Transverse colon (tissue), 4 donors: Measurements from ENCODE around the gene MRPS9. TPM values are rescaled to one million over a fixed set of nuclear protein-coding genes. Genes with fewer than 3 reads are reported as not detected.

ENCODE experiments used
- DNase-seq: peaks from one replicate; pipeline ENCODE4 v3.0.0-alpha.2; 2019
- H3K27ac ChIP-seq, 4 donors: fragments of 200-600 bp; sonication (generic); 2 replicates each; pipeline ENCODE4 v1.5.1; 2016 to 2018; ENCODE audit warnings: inconsistent platforms in 4 of 4
- H3K27me3 ChIP-seq: fragments of 200-600 bp; sonication (generic); 2 replicates; pipeline ENCODE4 v1.5.1; 2017; ENCODE audit warnings: inconsistent platforms
- H3K36me3 ChIP-seq, 4 donors: fragments of 200-600 bp; sonication (generic); 2 replicates each; pipeline ENCODE4 v1.5.1; 2017 to 2019; ENCODE audit warnings: inconsistent platforms in 4 of 4
- H3K4me1 ChIP-seq, 4 donors: fragments of 200-600 bp; sonication (generic); 2 replicates each; pipeline ENCODE4 v1.5.1; 2017 to 2020; ENCODE audit warnings: inconsistent platforms in 4 of 4
- H3K4me3 ChIP-seq, 4 donors: fragments of 200-600 bp; sonication (generic); 1 replicate in 1 of 4; 2 replicates in 3 of 4; pipeline versions ENCODE4 v1.5.1 to v1.6.1; 2017 to 2019; ENCODE audit warnings: inconsistent platforms in 4 of 4
- H3K9me3 ChIP-seq, 2 donors: fragments of 200-600 bp; sonication (generic); 2 replicates each; pipeline ENCODE4 v1.5.1; 2017 to 2019; ENCODE audit warnings: inconsistent platforms in 2 of 2
- EP300 ChIP-seq: sonication (generic); formaldehyde crosslinking; IDR thresholded peaks from one replicate; pipeline ENCODE4 v1.6.1; 2017; ENCODE audit warnings: antibody characterized with exemption, low read depth
- POLR2A ChIP-seq: fragments of 450-650 bp; IDR thresholded peaks from one replicate; pipeline ENCODE4 v1.6.1; 2016; ENCODE audit warnings: antibody characterized with exemption, mild to moderate bottlenecking, moderate library complexity
- POLR2AphosphoS5 ChIP-seq, 3 donors: sonication (generic); formaldehyde crosslinking; IDR thresholded peaks; one replicate each; pipeline ENCODE4 v1.6.1; 2016; ENCODE audit warnings: antibody characterized with exemption in 3 of 3
- WGBS, 2 donors: methylation state at CpG; one replicate each; pipeline ENCODE4 v1.1.5; 2018; ENCODE audit warnings: low coverage in 1 of 2; 5-methylcytosine and 5-hydroxymethylcytosine counted together
- in situ Hi-C, 4 donors: fragments of 200-750 bp; cut with MboI; loops; one replicate each; pipeline versions ENCODE4 v1.15.0 to v1.15.1; 2017; ENCODE audit warnings: low sequenced_read_pairs in 3 of 4, low pct_ligation_motif_present in 1 of 4, low pct_unique_long_range_greater_than_20kb in 1 of 4
- intact Hi-C: fragments of 100-400 bp; cut with DNase I; formaldehyde crosslinking; loops from one replicate; pipeline ENCODE4 v1.15.1; 2023; ENCODE audit warnings: low total_unique reads
- total RNA-seq, 4 donors: library from RNA; depleted of rRNA; stranded (reverse); fragments of >200 nt; gene quantifications; one replicate each; pipeline ENCODE4 v1.1.0, GENCODE V29; 2016
- TF ChIP-seq, protein P1 (sequence below), 5 experiments: fragments of 200-600 bp in 3 of 5; fragments of 450-650 bp in 2 of 5; sonication (generic) in 3 of 5; IDR thresholded peaks; 1 replicate in 2 of 5; 2 replicates in 3 of 5; pipeline ENCODE4 v1.5.1; 2016 to 2017; ENCODE audit warnings: antibody characterized with exemption in 5 of 5, inconsistent platforms in 3 of 5, mild to moderate bottlenecking in 2 of 5, moderate library complexity in 1 of 5

MRPS9 gene
- total RNA-seq = 10 to 100 TPM; 12.9 to 27.8 (median 23.4) TPM

DNA sequence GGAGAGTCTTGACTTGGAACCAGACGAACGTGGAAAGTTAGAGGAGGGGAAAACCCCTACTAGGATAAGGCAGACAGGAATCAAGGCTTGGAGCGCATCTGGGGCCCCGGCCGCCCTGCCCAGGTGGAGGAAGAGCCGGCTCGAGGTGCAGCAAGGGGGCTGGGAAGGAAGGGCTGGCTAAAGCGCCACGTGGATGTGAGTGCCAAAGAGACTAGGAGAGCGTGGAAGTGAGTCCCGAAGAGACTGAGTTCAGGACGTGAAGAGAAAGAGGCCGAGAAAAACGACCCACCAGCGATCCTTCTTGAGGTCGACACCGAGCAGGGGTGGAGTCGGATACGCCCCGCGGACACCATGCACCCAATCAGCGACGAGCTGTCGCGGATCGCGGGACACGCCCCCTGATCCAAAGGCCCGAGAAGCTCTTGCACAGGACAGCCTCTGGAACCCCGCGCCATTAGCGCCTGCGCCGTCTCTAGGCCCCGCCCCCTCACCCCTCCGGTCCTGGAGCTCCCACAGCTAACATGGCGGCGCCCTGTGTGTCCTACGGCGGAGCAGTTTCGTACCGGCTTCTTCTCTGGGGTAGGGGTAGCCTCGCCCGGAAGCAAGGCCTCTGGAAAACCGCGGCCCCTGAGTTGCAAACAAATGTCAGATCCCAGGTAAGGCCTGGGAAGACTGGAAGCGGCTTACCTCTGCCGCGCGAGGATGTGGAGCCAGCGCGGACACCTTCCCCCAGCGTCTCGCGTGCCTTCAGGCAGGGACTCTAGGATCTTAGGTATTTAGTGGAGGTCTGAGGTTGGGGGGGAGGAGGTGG lies at the start of gene MRPS9:
MRPS9 (plus strand) TSS at position 498 of the 811 bp plus-strand sequence; CDS start at position 522, 24 bp downstream.
- peak within 1 kb of the TSS; percentile 64 to 90 (median 81) for H3K4me3 ChIP-seq
- peak; percentile 98 for DNase-seq
- in situ Hi-C loops = no loop called here
- intact Hi-C loops = no loop called here
- TF ChIP-seq POLR2AphosphoS5 (IDR thresholded peaks at IDR 0.05) (peak in 2 of 3 donors; percentile 27 to 55), EP300 (no peak), POLR2A (peak; percentile 64)
- TF ChIP-seq, protein P1, sequence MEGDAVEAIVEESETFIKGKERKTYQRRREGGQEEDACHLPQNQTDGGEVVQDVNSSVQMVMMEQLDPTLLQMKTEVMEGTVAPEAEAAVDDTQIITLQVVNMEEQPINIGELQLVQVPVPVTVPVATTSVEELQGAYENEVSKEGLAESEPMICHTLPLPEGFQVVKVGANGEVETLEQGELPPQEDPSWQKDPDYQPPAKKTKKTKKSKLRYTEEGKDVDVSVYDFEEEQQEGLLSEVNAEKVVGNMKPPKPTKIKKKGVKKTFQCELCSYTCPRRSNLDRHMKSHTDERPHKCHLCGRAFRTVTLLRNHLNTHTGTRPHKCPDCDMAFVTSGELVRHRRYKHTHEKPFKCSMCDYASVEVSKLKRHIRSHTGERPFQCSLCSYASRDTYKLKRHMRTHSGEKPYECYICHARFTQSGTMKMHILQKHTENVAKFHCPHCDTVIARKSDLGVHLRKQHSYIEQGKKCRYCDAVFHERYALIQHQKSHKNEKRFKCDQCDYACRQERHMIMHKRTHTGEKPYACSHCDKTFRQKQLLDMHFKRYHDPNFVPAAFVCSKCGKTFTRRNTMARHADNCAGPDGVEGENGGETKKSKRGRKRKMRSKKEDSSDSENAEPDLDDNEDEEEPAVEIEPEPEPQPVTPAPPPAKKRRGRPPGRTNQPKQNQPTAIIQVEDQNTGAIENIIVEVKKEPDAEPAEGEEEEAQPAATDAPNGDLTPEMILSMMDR (IDR thresholded peaks at IDR 0.05) = no peak
- H3K27ac ChIP-seq = peak within 1 kb of the TSS; percentile 83 to 90 (median 88)
- H3K36me3 ChIP-seq = no peaks in the 10 kb centered on the region
- no peaks in the 10 kb centered on the region for H3K9me3 ChIP-seq
- peaks cover 5 to 31% (median 14%) of the 10 kb centered on the region in 4 donors for H3K4me1 ChIP-seq
- no peaks in the 10 kb centered on the region for H3K27me3 ChIP-seq
- WGBS, 2 donors = 0 to 1% methylated on average over 9 to 55 of the region's 55 CpGs

DNA sequence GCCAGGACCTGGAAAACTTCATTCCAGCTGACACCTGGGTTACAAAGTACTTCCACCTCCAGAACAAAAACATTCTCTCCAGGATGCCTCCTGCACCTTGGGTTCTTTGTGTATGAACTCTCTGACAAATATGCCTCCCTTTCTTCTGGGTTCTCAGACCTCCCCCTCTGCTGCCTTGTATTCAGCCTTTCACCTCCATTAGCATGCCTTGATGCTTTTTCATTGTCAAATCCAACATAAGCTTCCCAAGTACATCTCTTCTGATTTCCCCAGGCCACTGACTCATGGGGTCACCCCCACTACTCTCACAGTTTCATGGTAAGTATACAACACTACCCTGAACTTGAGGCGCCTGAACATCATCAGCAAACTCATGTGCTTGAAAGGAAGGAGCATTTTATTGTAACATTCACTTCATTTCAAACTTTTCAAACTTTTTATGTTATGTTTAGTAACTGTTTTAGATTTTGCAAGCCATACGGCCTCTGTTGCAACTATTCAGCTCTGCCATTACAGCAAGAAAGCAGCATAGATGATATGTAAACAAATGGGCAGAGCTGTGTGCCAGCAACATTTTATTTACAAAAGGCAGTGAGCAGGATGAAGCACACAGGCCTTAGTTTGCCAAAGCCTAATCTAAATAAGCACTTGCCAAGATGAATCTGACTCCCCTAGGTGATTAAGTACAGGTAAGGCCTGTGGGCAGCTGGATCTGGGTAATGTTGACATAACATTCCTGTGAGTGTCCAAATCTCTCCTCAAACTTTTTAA lies 32.5 kb upstream of the MRPS9 start:
- H3K4me3 ChIP-seq = no peak overlapping the region
- 40 to 42% methylated on average over 1 to 2 of the region's 2 CpGs for WGBS, 2 donors
- TF ChIP-seq POLR2AphosphoS5 (IDR thresholded peaks at IDR 0.05) (no peak), EP300 (no peak), POLR2A (no peak)
- TF ChIP-seq, protein P1 (IDR thresholded peaks at IDR 0.05) = no peak
- no peaks in the 10 kb centered on the region for H3K4me1 ChIP-seq
- intact Hi-C loops = no loop called here
- DNase-seq = no peak
- no peak overlapping the region for H3K27ac ChIP-seq
- in situ Hi-C loops = no loop called here
- no peaks in the 10 kb centered on the region for H3K27me3 ChIP-seq
- no peaks in the 10 kb centered on the region for H3K36me3 ChIP-seq
- peaks cover 0 to 6% of the 10 kb centered on the region in 2 donors for H3K9me3 ChIP-seq

DNA sequence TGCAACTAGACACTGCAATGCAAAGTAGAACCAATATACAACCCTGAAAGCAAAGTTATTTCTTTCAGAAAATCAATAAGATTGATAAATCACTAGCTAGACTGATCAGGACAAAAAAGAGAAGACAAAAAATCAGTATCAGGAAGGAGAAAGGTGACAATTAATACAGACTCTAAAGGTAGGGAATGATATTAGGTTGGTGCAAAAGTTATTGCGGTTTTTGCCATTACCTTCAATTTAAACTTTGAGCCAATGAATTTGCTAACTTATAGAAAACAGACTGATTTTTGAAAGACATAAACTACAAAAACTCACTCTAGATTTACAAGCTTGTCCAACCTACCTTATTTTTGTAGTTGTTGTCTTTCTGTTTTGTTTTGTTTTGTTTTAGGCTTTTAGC lies 30.5 kb upstream of the MRPS9 start:
- Histone ChIP-seq H3K4me1 (no peaks in the 10 kb centered on the region), H3K36me3 (no peaks in the 10 kb centered on the region), H3K9me3 (peaks cover 0 to 6% of the 10 kb centered on the region in 2 donors), H3K4me3 (no peak overlapping the region), H3K27me3 (no peaks in the 10 kb centered on the region), H3K27ac (no peak overlapping the region)
- TF ChIP-seq, protein P1 (IDR thresholded peaks at IDR 0.05) = no peak
- TF ChIP-seq EP300 = no peak
- no peak for TF ChIP-seq POLR2A
- no peak for TF ChIP-seq POLR2AphosphoS5 (IDR thresholded peaks at IDR 0.05)
- intact Hi-C loops = no loop called here
- DNase-seq = no peak
- WGBS, 2 donors = 86 to 93% methylated on average over 1 of the region's 1 CpG
- in situ Hi-C loops = no loop called here

DNA sequence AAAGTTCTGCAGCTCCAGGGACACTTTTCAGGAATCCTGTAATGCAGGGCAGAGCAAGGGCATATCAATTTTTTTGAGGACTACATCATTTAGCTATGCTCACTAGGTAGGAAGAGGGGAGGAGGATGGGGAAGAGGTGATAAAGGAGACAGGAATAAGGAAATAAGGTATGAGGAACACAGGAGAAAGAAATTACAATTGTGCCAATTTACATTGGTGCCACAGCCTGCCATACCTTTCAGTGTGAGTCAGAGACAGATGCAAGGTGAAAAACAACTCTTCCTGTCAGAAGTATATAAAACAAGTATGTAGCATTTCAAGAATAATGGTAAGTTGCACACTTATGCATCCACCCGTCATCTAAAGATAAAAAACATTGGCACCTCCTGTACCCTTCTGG lies 5.4 kb upstream of the MRPS9 start:
- no peak overlapping the region for H3K4me3 ChIP-seq
- H3K9me3 ChIP-seq = no peaks in the 10 kb centered on the region
- H3K27ac ChIP-seq = no peak overlapping the region
- in situ Hi-C loops = no loop called here
- peaks cover 0 to 6% (median 5%) of the 10 kb centered on the region in 4 donors for H3K4me1 ChIP-seq
- intact Hi-C loops = no loop called here
- 80 to 81% methylated on average over 1 of the region's 1 CpG for WGBS, 2 donors
- no peaks in the 10 kb centered on the region for H3K27me3 ChIP-seq
- TF ChIP-seq, protein P1 (IDR thresholded peaks at IDR 0.05) = no peak
- no peak for TF ChIP-seq EP300
- TF ChIP-seq POLR2A = no peak
- no peak for TF ChIP-seq POLR2AphosphoS5 (IDR thresholded peaks at IDR 0.05)
- DNase-seq = no peak
- H3K36me3 ChIP-seq = no peaks in the 10 kb centered on the region
